CD4-positive, alpha-beta memory T cell (primary cell): ENCODE results near the gene ASGR2. TPM values are rescaled to one million over a fixed set of nuclear protein-coding genes. Genes with fewer than 3 reads are reported as not detected.
"Not testable (repeated sequence)": the region's sequence is repeated elsewhere in the genome, so short reads cannot be mapped to it uniquely, and the experiment has no call there.

Source experiments
- CTCF ChIA-PET: fragments of 350-600 bp; sonication (Branson Sonifier 250); formaldehyde crosslinking; loops from one replicate; lab custom pipeline; 2021; ENCODE audit warnings: inconsistent platforms; ENCODE audit not compliant: partially characterized antibody; lab: Charles Lee
- POLR2A ChIA-PET: fragments of 350-600 bp; sonication (Branson Sonifier 250); formaldehyde crosslinking; loops from one replicate; lab custom pipeline; 2021; ENCODE audit not compliant: partially characterized antibody; lab: Charles Lee
- DNase-seq, 5 donors: peaks; one replicate each; pipeline versions ENCODE4 v3.0.0 to v3.0.0-alpha.2; 2020 to 2022; ENCODE audit warnings: mixed read lengths in 1 of 5
- H3K27ac ChIP-seq: one replicate; pipeline ENCODE4 v1.7.0; 2013; ENCODE audit warnings: low read depth, low read length
- H3K27me3 ChIP-seq: 2 replicates; pipeline ENCODE4 v1.7.0; 2013; ENCODE audit warnings: mild to moderate bottlenecking, low read length, moderate library complexity; ENCODE audit not compliant: insufficient read depth
- H3K36me3 ChIP-seq: 2 replicates; pipeline ENCODE4 v1.7.0; 2013; ENCODE audit warnings: mild to moderate bottlenecking, low read length, moderate library complexity; ENCODE audit not compliant: insufficient read depth
- H3K4me1 ChIP-seq: 2 replicates; pipeline ENCODE4 v1.7.0; 2013; ENCODE audit warnings: mild to moderate bottlenecking, low read length, moderate library complexity; ENCODE audit not compliant: insufficient read depth
- H3K4me3 ChIP-seq, 2 donors: one replicate each; pipeline ENCODE4 v1.7.0; 2013; ENCODE audit warnings: low read length in 2 of 2, mild to moderate bottlenecking in 1 of 2
- H3K9me3 ChIP-seq, 2 donors: one replicate each; pipeline ENCODE4 v1.7.0; 2013; ENCODE audit warnings: low read length in 2 of 2, control low read depth in 1 of 2; ENCODE audit not compliant: control insufficient read depth in 1 of 2
- H3K27ac Mint-ChIP-seq, 7 donors: one replicate each; pipeline ENCODE4 v1.8.0; 2020 to 2021; ENCODE audit warnings: mixed read lengths in 7 of 7, mild to moderate bottlenecking in 6 of 7, inconsistent platforms in 3 of 7, moderate library complexity in 3 of 7
- H3K27me3 Mint-ChIP-seq, 2 donors: one replicate each; pipeline ENCODE4 v1.8.0; 2020 to 2021; ENCODE audit warnings: mixed read lengths in 2 of 2
- H3K36me3 Mint-ChIP-seq, 2 donors: one replicate each; pipeline ENCODE4 v1.8.0; 2020 to 2021; ENCODE audit warnings: mixed read lengths in 2 of 2, inconsistent platforms in 1 of 2, mild to moderate bottlenecking in 1 of 2
- H3K4me1 Mint-ChIP-seq, 4 donors: one replicate each; pipeline ENCODE4 v1.8.0; 2020 to 2021; ENCODE audit warnings: mixed read lengths in 4 of 4, mild to moderate bottlenecking in 1 of 4
- H3K4me3 Mint-ChIP-seq, 8 donors: one replicate each; pipeline ENCODE4 v1.8.0; 2020 to 2021; ENCODE audit warnings: mixed read lengths in 8 of 8, mild to moderate bottlenecking in 7 of 8, moderate library complexity in 6 of 8, inconsistent platforms in 3 of 8
- H3K9me3 Mint-ChIP-seq, 8 donors: one replicate each; pipeline ENCODE4 v1.8.0; 2020 to 2021; ENCODE audit warnings: mixed read lengths in 8 of 8, mild to moderate bottlenecking in 5 of 8, inconsistent platforms in 3 of 8, moderate library complexity in 1 of 8
- intact Hi-C: fragments of 100-400 bp; cut with micrococcal nuclease; formaldehyde crosslinking; loops from one replicate; pipeline ENCODE4 v1.15.1; 2023
- polyA plus RNA-seq, 2 donors: library from polyadenylated mRNA; unstranded; fragments of 300-500 nt; fragmentation: Illumina TruSeq; gene quantifications; one replicate each; pipeline ENCODE4 v1.2.3, GENCODE V29; 2021
- total RNA-seq, 2 experiments: library from RNA; stranded (reverse); gene quantifications; one replicate each; pipeline ENCODE4 v1.2.3, GENCODE V29; 2021

The ASGR2 gene
- total and polyA plus RNA-seq, 4 experiments from 2014 or later, result not detected

DNA sequence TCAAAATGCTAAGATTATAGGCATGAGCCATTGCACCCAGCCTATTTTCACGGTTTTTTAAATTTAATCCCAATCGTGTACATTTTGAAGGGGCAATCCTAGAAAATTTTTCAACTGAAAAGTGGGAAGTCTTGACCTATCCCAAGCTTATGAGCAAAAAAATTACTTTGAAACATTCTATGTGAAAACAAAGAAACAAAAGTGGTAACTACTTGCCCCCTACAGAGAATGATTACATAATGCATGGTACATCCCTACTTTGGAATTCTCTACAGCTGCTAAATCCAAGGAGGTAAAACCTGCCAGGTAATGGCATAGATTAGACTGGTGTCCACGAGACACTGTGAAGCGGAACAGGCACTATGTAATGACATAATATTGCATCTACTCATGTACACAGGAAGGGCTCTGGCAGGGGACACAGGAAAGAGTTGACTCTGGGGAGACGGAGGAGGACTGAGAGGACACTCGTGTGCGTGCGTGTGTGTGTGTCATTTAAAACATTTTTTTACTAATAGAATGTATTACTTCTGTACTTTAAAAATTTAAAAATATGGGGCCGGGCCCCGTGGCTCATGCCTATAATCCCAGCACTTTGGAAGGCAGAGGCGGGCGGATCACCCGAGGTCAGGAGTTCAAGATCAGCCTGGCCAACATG, 15.7 kb downstream of the ASGR2 start:
- peaks cover 0 to 3% of the 10 kb centered on the region in 2 donors for H3K36me3 Mint-ChIP-seq
- H3K27ac Mint-ChIP-seq, result no peak overlapping the region
- H3K4me1 Mint-ChIP-seq, result peaks cover 2 to 6% (median 5%) of the 10 kb centered on the region in 4 donors
- Histone ChIP-seq H3K9me3 (no peaks in the 10 kb centered on the region), H3K4me1 (no peaks in the 10 kb centered on the region), H3K27me3 (no peaks in the 10 kb centered on the region), H3K4me3 (no peak overlapping the region), H3K36me3 (no peaks in the 10 kb centered on the region), H3K27ac (no peak overlapping the region)
- no peaks in the 10 kb centered on the region for H3K9me3 Mint-ChIP-seq
- POLR2A ChIA-PET, result no interaction called here
- intact Hi-C loops, result no loop called here
- CTCF ChIA-PET, result no interaction called here
- H3K27me3 Mint-ChIP-seq, result peaks cover 27 to 29% of the 10 kb centered on the region in 2 donors
- no peak overlapping the region for H3K4me3 Mint-ChIP-seq
- no peak for DNase-seq

DNA sequence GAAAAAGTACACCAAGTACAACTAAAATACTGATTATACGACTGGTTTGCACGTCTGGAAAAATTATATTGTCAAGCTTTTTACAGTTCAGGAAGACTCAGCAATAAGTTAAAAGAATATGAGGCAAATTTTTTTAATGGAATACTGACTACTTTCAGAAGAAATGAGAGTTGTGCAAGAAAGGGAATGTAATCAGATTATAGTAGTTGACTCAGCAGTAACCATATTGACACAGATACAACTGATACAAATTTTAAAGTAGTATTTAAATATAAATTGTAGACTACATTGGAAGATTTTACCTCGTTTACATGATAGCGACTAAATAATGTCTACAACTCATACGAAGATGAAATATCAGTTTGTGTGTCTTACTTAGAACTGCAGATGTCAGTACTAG, 16.7 kb downstream of the ASGR2 start:
- H3K27me3 Mint-ChIP-seq, result peaks cover 22 to 27% of the 10 kb centered on the region in 2 donors
- ChIA-PET CTCF (no interaction called here), POLR2A (no interaction called here)
- H3K4me1 Mint-ChIP-seq, result peaks cover 2 to 6% (median 5%) of the 10 kb centered on the region in 4 donors
- no peaks in the 10 kb centered on the region for H3K36me3 ChIP-seq
- no peaks in the 10 kb centered on the region for H3K9me3 Mint-ChIP-seq
- no peak overlapping the region for H3K4me3 Mint-ChIP-seq
- H3K27ac Mint-ChIP-seq, result no peak overlapping the region
- no peaks in the 10 kb centered on the region for H3K4me1 ChIP-seq
- peaks cover 0 to 3% of the 10 kb centered on the region in 2 donors for H3K36me3 Mint-ChIP-seq
- H3K9me3 ChIP-seq, result no peaks in the 10 kb centered on the region
- H3K27ac ChIP-seq, result no peak overlapping the region
- DNase-seq, result no peak
- no peak overlapping the region for H3K4me3 ChIP-seq
- H3K27me3 ChIP-seq, result no peaks in the 10 kb centered on the region
- intact Hi-C loops, result no loop called here

DNA sequence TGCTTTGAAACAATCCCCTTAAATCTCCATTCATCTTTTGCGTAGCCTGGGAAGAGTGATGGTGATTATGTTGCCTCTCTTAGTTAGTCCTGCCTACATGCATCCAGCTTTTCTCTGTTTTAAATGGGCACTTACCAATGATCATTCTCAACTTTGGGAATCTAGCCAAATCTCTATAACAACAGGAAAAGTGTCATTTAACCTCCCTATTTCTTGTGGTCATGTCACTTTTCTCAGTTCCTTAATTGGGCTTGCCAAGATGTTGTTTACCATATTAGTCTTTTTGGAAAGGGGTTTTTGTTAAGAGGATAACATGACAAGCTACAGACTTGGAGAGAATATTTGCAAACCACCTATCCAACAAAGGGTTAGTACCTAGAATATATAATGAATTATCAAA, 19.0 kb downstream of the ASGR2 start:
- peaks cover 0 to 3% of the 10 kb centered on the region in 2 donors for H3K36me3 Mint-ChIP-seq
- Histone ChIP-seq H3K36me3 (no peaks in the 10 kb centered on the region), H3K4me3 (no peak overlapping the region), H3K4me1 (no peaks in the 10 kb centered on the region), H3K27me3 (peaks cover 3% of the 10 kb centered on the region), H3K27ac (no peak overlapping the region), H3K9me3 (no peaks in the 10 kb centered on the region)
- H3K27ac Mint-ChIP-seq, result no peak overlapping the region
- peaks cover 2 to 8% (median 5%) of the 10 kb centered on the region in 4 donors for H3K4me1 Mint-ChIP-seq
- H3K27me3 Mint-ChIP-seq, result peaks cover 16 to 17% of the 10 kb centered on the region in 2 donors
- H3K4me3 Mint-ChIP-seq, result no peak overlapping the region
- no peak for DNase-seq
- CTCF ChIA-PET, result interaction anchor here (1.1 kb wide), 1 partner anchor 38 kb away, joined by 6 read pairs; no protein-coding TSS in a partner anchor
- POLR2A ChIA-PET, result no interaction called here
- intact Hi-C loops, result no loop called here
- H3K9me3 Mint-ChIP-seq, result no peaks in the 10 kb centered on the region

DNA sequence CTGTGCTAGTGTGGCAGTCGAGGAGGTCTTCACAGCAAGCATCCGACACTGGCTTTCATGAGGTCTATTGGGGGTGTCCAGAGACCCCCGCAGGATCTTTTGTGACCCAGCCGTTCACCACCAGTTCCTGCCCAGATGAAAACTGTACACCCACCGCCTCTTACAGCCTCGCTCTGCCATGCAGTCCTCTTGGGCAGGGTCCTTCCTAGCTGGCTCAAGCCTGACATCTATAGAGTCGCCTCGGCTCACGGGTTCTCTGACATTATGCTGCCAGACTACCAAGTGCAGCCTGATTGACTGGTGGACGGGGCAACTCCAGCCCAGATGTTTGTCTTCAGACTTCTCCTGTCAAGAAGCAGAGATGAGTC, 20.0 kb downstream of the ASGR2 start:
- no peaks in the 10 kb centered on the region for H3K4me1 ChIP-seq

DNA sequence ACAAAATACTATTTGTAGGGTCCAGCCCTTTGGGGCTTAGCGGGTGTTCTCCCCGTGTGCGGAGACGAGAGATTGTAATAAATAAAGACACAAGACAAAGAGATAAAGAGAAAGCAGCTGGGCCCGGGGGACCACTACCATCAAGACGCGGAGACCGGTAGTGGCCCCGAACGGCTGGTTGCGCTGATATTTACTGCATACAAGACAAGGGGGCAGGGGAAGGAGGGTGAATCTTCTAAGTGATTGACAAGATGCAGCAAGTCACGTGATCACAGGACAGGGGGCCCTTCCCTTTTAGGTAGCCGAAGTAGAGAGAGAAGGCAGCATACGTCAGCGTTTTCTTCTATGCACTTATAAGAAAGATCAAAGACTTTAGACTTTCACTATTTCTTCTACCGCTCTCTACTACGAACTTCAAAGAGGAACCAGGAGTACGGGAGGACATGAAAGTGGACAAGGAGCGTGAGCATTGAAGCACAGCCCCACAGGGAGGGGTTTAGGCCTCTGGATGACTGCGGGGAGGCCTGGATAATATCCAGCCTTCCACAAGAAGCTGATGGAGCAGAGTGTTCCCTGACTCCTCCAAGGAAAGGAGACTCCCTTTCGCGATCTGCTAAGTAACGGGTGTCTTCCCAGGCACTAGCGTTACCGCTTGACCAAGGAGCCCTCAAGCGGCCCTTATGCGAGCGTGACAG, 23.2 kb downstream of the ASGR2 start:
- CTCF ChIA-PET, H3K36me3 ChIP-seq: not testable (repeated sequence)
- peak in 3 of 5 donors; percentile 19 to 27 (median 25) for DNase-seq

More for the DNA sequence above, 20.0 kb downstream of the ASGR2 start:
- POLR2A ChIA-PET, result no interaction called here
- H3K36me3 Mint-ChIP-seq, result peaks cover 0 to 3% of the 10 kb centered on the region in 2 donors
- H3K4me3 Mint-ChIP-seq, result peak overlapping the region in 1 of 8 donors; percentile 24
- peaks cover 2 to 8% (median 5%) of the 10 kb centered on the region in 4 donors for H3K4me1 Mint-ChIP-seq
- no peaks in the 10 kb centered on the region for H3K36me3 ChIP-seq
- peaks cover 12 to 14% of the 10 kb centered on the region in 2 donors for H3K27me3 Mint-ChIP-seq
- no peak for DNase-seq
- H3K27me3 ChIP-seq, result peaks cover 3% of the 10 kb centered on the region
- no peak overlapping the region for H3K4me3 ChIP-seq
- CTCF ChIA-PET, result no interaction called here
- H3K27ac ChIP-seq, result no peak overlapping the region
- H3K9me3 ChIP-seq, result no peaks in the 10 kb centered on the region
- H3K9me3 Mint-ChIP-seq, result peaks cover 0 to 3% (median 0%) of the 10 kb centered on the region in 8 donors
- intact Hi-C loops, result no loop called here
- no peak overlapping the region for H3K27ac Mint-ChIP-seq

DNA sequence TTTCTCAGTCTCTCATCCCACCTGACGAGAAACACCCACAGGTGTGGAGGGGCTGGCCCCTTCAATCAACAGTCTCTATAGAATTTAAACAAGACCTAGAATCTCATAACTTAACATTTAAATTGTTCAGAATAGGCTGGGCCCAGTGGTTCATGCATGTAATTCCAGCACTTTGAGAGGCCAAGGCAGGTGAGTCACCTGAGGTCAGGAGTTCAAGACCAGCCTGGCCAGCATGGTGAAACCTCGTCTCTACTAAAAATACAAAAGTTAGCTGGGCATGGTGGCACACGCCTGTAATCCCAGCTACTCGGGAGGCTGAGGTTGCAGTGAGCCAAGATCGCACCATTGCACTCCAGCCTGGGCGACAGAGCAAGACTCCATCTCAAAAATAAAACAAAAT, 25.1 kb downstream of the ASGR2 start:
- H3K9me3 Mint-ChIP-seq, H3K4me1 ChIP-seq, DNase-seq, POLR2A ChIA-PET, H3K4me3 Mint-ChIP-seq, H3K4me1 Mint-ChIP-seq, CTCF ChIA-PET, H3K4me3 ChIP-seq, H3K27ac Mint-ChIP-seq, H3K36me3 ChIP-seq, H3K9me3 ChIP-seq, intact Hi-C loops, H3K27ac ChIP-seq, H3K27me3 ChIP-seq, H3K36me3 Mint-ChIP-seq: not testable (repeated sequence)
- H3K27me3 Mint-ChIP-seq, result peaks cover 7 to 10% of the 10 kb centered on the region in 2 donors

More for the DNA sequence above, 23.2 kb downstream of the ASGR2 start:
- H3K4me3 ChIP-seq, H3K27ac ChIP-seq, H3K4me1 Mint-ChIP-seq, H3K9me3 ChIP-seq, H3K9me3 Mint-ChIP-seq, intact Hi-C loops, H3K36me3 Mint-ChIP-seq, POLR2A ChIA-PET, H3K27me3 ChIP-seq, H3K4me3 Mint-ChIP-seq, H3K4me1 ChIP-seq, H3K27ac Mint-ChIP-seq: not testable (repeated sequence)
- H3K27me3 Mint-ChIP-seq, result peaks cover 12 to 16% of the 10 kb centered on the region in 2 donors

DNA sequence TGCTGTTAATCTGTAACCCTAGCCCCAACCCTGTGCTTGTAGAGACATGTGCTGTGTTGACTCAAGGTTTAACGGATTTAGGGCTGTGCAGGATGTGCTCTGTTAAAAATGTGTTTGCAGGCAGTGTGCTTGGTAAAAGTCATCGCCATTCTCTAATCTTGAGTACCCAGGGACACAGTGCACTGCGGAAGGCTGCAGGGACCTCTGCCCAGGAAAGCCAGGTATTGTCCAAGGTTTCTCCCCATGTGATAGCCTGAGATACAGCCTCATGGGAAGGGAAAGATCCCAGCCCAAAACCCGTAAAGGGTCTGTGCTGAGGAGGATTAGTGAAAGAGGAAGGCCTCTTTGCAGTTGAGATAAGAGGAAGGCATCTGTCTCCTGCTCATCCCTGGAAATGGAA, 26.2 kb downstream of the ASGR2 start:
- H3K36me3 Mint-ChIP-seq, H3K27me3 ChIP-seq, POLR2A ChIA-PET, H3K4me3 Mint-ChIP-seq, H3K27ac Mint-ChIP-seq, H3K4me1 ChIP-seq, CTCF ChIA-PET, H3K9me3 ChIP-seq, H3K36me3 ChIP-seq, H3K27ac ChIP-seq, DNase-seq, H3K4me3 ChIP-seq, intact Hi-C loops, H3K9me3 Mint-ChIP-seq: not testable (repeated sequence)
- peaks cover 4 to 12% (median 7%) of the 10 kb centered on the region in 4 donors for H3K4me1 Mint-ChIP-seq
- H3K27me3 Mint-ChIP-seq, result peaks cover 5 to 10% of the 10 kb centered on the region in 2 donors
